K562 (cell line): ENCODE data around the gene EGF. TPM values are rescaled to one million over a fixed set of nuclear protein-coding genes. Genes with fewer than 3 reads are reported as not detected.

Experiments used
- ATAC-seq: fragments of 200-7000 bp; cut with Tn5 transposase; 3 replicates; pipeline ENCODE4 v1.9.1; 2020; ENCODE audit warnings: moderate library complexity
- BruUV-seq: library from RNA; stranded (reverse); fragments of 400-500 nt; replicated peaks from 2 replicates; lab custom pipeline; 2021; lab: Mats Ljungman, UMichigan
- CTCF ChIA-PET: fragments of 300-600 bp; formaldehyde crosslinking; extraction: SDS; loops from one replicate; lab custom pipeline; 2021; ENCODE audit warnings: low intra/inter-chr PET ratio; lab: Yijun Ruan, JAX
- POLR2A ChIA-PET: fragments of 300-600, 350-650 bp; sonication (Branson Sonifier 250); formaldehyde crosslinking; extraction: SDS; loops from one replicate; lab custom pipeline; 2021; ENCODE audit warnings: antibody characterized with exemption, inconsistent platforms; lab: Yijun Ruan, JAX
- DNase-seq, 4 experiments: peaks; one replicate each; pipeline versions ENCODE4 v3.0.0 to v3.0.0-alpha.2; 2011 to 2018; ENCODE audit warnings: low spot score in 3 of 4, mixed read lengths in 3 of 4; ENCODE audit errors: extremely low read depth in 1 of 4
- FAIRE-seq: peaks from 2 replicates; lab custom pipeline; 2011; peaks lifted over from hg19 to GRCh38; lab: Jason Lieb, UNC
- H2AFZ ChIP-seq: 2 replicates; pipeline ENCODE4 v1.6.0; 2011; ENCODE audit warnings: low read depth, low read length, control low read depth, inconsistent platforms
- H3K27ac ChIP-seq: fragments of 200-600 bp; 3 replicates; pipeline ENCODE4 v1.8.0; 2011; ENCODE audit warnings: low read depth, mild to moderate bottlenecking, control low read depth, inconsistent platforms, low read length, moderate library complexity, mixed read lengths; ENCODE audit errors: extremely low read depth
- H3K27me3 ChIP-seq, 2 experiments: fragments of 300-600 bp in 1 of 2; 2 replicates in 1 of 2; 3 replicates in 1 of 2; pipeline versions ENCODE4 v1.6.0 to v1.8.0; 2011; ENCODE audit warnings: inconsistent platforms in 2 of 2, low read length in 2 of 2, mild to moderate bottlenecking in 1 of 2, mixed read lengths in 1 of 2, moderate library complexity in 1 of 2; ENCODE audit not compliant: control insufficient read depth in 2 of 2, insufficient read depth in 2 of 2
- H3K36me3 ChIP-seq: fragments of 300-600 bp; 3 replicates; pipeline ENCODE4 v1.8.0; 2011; ENCODE audit warnings: mild to moderate bottlenecking, low read length, inconsistent platforms; ENCODE audit not compliant: control insufficient read depth, insufficient read depth
- H3K4me1 ChIP-seq, 2 experiments: fragments of 200-600 bp in 1 of 2; replicated peaks in 1 of 2; 2 replicates in 1 of 2; 3 replicates in 1 of 2; pipeline versions ENCODE4 v1.5.1 to v1.8.0; 2011; ENCODE audit warnings: inconsistent platforms in 2 of 2, low read length in 2 of 2, mild to moderate bottlenecking in 1 of 2, mixed read lengths in 1 of 2, moderate library complexity in 1 of 2; ENCODE audit not compliant: control insufficient read depth in 2 of 2, insufficient read depth in 2 of 2
- H3K4me2 ChIP-seq: 2 replicates; pipeline ENCODE4 v1.6.1; 2011; ENCODE audit warnings: low read length, control low read depth, inconsistent platforms, mixed read lengths; ENCODE audit not compliant: insufficient read depth
- H3K4me3 ChIP-seq: fragments of 200-600 bp; sonication (generic), shearing (Covaris generic); 2 replicates; pipeline ENCODE4 v1.5.1; 2016; ENCODE audit warnings: control low read depth, inconsistent platforms
- H3K79me2 ChIP-seq: fragments of 200-600 bp; 3 replicates; pipeline ENCODE4 v1.8.0; 2011; ENCODE audit warnings: low read length, inconsistent platforms; ENCODE audit not compliant: control insufficient read depth, insufficient read depth
- H3K9ac ChIP-seq, 2 experiments: 2 replicates each; pipeline versions ENCODE4 v1.6.0 to v1.6.1; 2011; ENCODE audit warnings: low read depth in 2 of 2, low read length in 2 of 2, control low read depth in 1 of 2, inconsistent platforms in 1 of 2, mild to moderate bottlenecking in 1 of 2, mixed read lengths in 1 of 2; ENCODE audit not compliant: insufficient read depth in 1 of 2
- H3K9me1 ChIP-seq: one replicate; pipeline ENCODE4 v1.6.0; 2011; ENCODE audit warnings: inconsistent platforms, mild to moderate bottlenecking, low read length, moderate library complexity; ENCODE audit not compliant: control insufficient read depth, insufficient read depth
- H3K9me3 ChIP-seq: replicated peaks from 2 replicates; pipeline ENCODE4 v1.5.1; 2011; ENCODE audit warnings: low read depth, low read length, inconsistent platforms; ENCODE audit not compliant: control insufficient read depth, insufficient read depth
- H4K20me1 ChIP-seq: replicated peaks from 2 replicates; pipeline ENCODE4 v1.6.1; 2011; ENCODE audit warnings: low read length, inconsistent platforms, mixed read lengths; ENCODE audit not compliant: control insufficient read depth, insufficient read depth
- BACH1 ChIP-seq: fragments of 200-800 bp; sonication (Bioruptor generic); IDR thresholded peaks from 2 replicates; pipeline ENCODE4 v1.6.1; 2016; ENCODE audit warnings: missing genetic modification characterization, missing compliant biosample characterization
- GABPA ChIP-seq: fragments of 200-800 bp; sonication (Bioruptor generic); conservative IDR thresholded peaks from 2 replicates; pipeline ENCODE4 v1.6.1; 2016; ENCODE audit warnings: low read depth, missing genetic modification characterization, missing compliant biosample characterization
- HBP1 ChIP-seq: fragments of 450-650 bp; formaldehyde crosslinking; IDR thresholded peaks from 2 replicates; pipeline ENCODE4 v1.4.0; 2022; ENCODE audit warnings: missing genetic modification characterization
- KLF6 ChIP-seq: fragments of 250-450 bp; sonication (Bioruptor Pico); IDR thresholded peaks from 2 replicates; pipeline ENCODE4 v1.4.0; 2020; ENCODE audit warnings: mild to moderate bottlenecking, moderate library complexity, borderline replicate concordance
- L3MBTL2 ChIP-seq: fragments of 450-650 bp; IDR thresholded peaks from 2 replicates; pipeline ENCODE4 v1.6.1; 2016; ENCODE audit warnings: mild to moderate bottlenecking, moderate library complexity
- MBD2 ChIP-seq: sonication (generic); IDR thresholded peaks from 2 replicates; pipeline ENCODE4 v1.6.1; 2016; ENCODE audit warnings: low read depth, borderline replicate concordance
- NR2C1 ChIP-seq, 2 experiments: fragments of 450-650 bp; IDR thresholded peaks; 2 replicates each; pipeline ENCODE4 v1.6.1; 2017; ENCODE audit warnings: mild to moderate bottlenecking in 2 of 2, antibody characterized with exemption in 1 of 2, inconsistent platforms in 1 of 2, missing compliant biosample characterization in 1 of 2, missing genetic modification characterization in 1 of 2
- VEZF1 ChIP-seq: fragments of 200-800 bp; sonication (Bioruptor generic); IDR thresholded peaks from 2 replicates; pipeline ENCODE4 v1.6.1; 2017; ENCODE audit warnings: missing genetic modification characterization, missing compliant biosample characterization
- ZFX ChIP-seq: sonication (generic); formaldehyde crosslinking; IDR thresholded peaks from 2 replicates; pipeline ENCODE4 v1.8.0; 2022; ENCODE audit warnings: mild to moderate bottlenecking, missing genetic modification reagents, moderate library complexity
- ZNF77 ChIP-seq: fragments of 250-450 bp; sonication (Bioruptor Pico); IDR thresholded peaks from 2 replicates; pipeline ENCODE4 v1.5.0; 2020
- WGBS: fragments of 100-300 bp; shearing (Covaris generic); methylation state at CpG from one replicate; pipeline ENCODE4 v1.1.6; 2016; ENCODE audit warnings: low coverage, mixed read lengths; ENCODE audit not compliant: insufficient coverage; ENCODE audit errors: missing lambda C conversion rate; 5-methylcytosine and 5-hydroxymethylcytosine counted together
- in situ Hi-C: fragments of 300-500 bp; cut with MboI; formaldehyde crosslinking; loops from 4 replicates; pipeline ENCODE4 v1.15.0; 2018; ENCODE audit warnings: inconsistent platforms, mixed read lengths
- intact Hi-C: fragments of 100-400 bp; cut with micrococcal nuclease; formaldehyde crosslinking; loops from 2 replicates; pipeline ENCODE4 v1.14.2; 2022
- polyA plus RNA-seq, 8 experiments: library from polyadenylated mRNA; depleted of rRNA in 4 of 8; stranded (reverse) in 5 of 8; unstranded in 3 of 8; fragments of >200 nt; fragmentation: Nextera tagmentation in 2 of 8; fragmentation: Illumina TruSeq in 1 of 8; extraction: Ambion mirVana in 2 of 8; extraction: Trizol in 1 of 8; gene quantifications; 2 replicates each; pipeline versions ENCODE4 v1.2.1 to v1.2.3, GENCODE V29; 2011 to 2014; ENCODE audit warnings: inconsistent platforms in 1 of 8, missing spikeins in 1 of 8
- total RNA-seq, 7 experiments: library from RNA; depleted of rRNA in 6 of 7; stranded (reverse); fragments of >200 nt in 6 of 7; fragmentation: Illumina TruSeq in 2 of 7; extraction: Trizol in 2 of 7; gene quantifications; 2 replicates each; pipeline versions ENCODE4 v1.2.1 to v1.2.3, GENCODE V29; 2011 to 2021; ENCODE audit warnings: low replicate concordance in 1 of 7
- TF ChIP-seq, protein P1 (sequence below): fragments of 250-450 bp; sonication (Bioruptor Pico); IDR thresholded peaks from 2 replicates; pipeline ENCODE4 v1.5.0; 2021

EGF gene
- total and polyA plus RNA-seq, 9 of the 15 experiments (the other 6 are each of a cell fraction or from before 2014, with no cell fraction given), result 0.32 to 3.1 (median 1.3) TPM

DNA sequence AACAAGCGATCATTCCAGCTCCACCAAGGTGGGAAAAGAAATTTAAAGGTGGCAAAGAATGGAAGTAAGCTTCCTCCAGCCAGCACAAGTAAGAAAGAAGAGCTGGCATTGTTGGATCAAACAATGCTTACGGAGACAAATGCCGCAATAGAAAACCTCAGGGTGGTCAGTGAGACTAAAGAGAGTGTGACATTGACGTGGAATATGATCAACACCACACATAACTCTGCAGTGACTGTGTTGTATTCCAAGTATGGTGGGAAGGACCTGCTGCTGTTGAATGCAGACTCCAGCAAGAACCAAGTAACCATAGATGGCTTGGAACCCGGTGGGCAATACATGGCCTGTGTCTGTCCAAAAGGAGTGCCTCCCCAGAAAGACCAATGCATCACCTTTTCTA, 42.6 kb upstream of the EGF start:
- no TSS peak for BruUV-seq
- WGBS, result 7% methylated on average over 5 of the region's 5 CpGs
- intact Hi-C loops, result no loop called here
- ATAC-seq, result no peak
- Histone ChIP-seq H4K20me1 (no peaks in the 10 kb centered on the region), H3K4me1 (peaks cover 0 to 12% of the 10 kb centered on the region in 2 experiments; a peak in 2 of 5 replicates), H3K9me3 (no peaks in the 10 kb centered on the region), H3K27me3 (no peaks in the 10 kb centered on the region), H3K4me3 (no peak overlapping the region), H3K9ac (no peak overlapping the region), H3K36me3 (no peaks in the 10 kb centered on the region), H2AFZ (no peak overlapping the region), H3K9me1 (no peaks in the 10 kb centered on the region), H3K4me2 (no peak overlapping the region), H3K79me2 (no peaks in the 10 kb centered on the region), H3K27ac (no peak overlapping the region)
- no peak for FAIRE-seq
- TF ChIP-seq MBD2, result no peak
- DNase-seq, result no peak
- in situ Hi-C loops, result no loop called here
- ChIA-PET CTCF (no interaction called here), POLR2A (interaction anchor here (0.8 kb wide), 1 partner anchor 9 kb away, joined by 3 read pairs; no protein-coding TSS in a partner anchor)

- Histone ChIP-seq H2AFZ (no peak overlapping the region), H3K4me3 (no peak overlapping the region), H3K36me3 (no peaks in the 10 kb centered on the region), H3K9me3 (no peaks in the 10 kb centered on the region), H4K20me1 (no peaks in the 10 kb centered on the region), H3K4me1 (peaks cover 0 to 12% of the 10 kb centered on the region in 2 experiments; a peak in 2 of 5 replicates), H3K27ac (no peak overlapping the region), H3K9me1 (no peaks in the 10 kb centered on the region), H3K9ac (no peak overlapping the region), H3K79me2 (no peaks in the 10 kb centered on the region), H3K4me2 (no peak overlapping the region), H3K27me3 (no peaks in the 10 kb centered on the region)
- in situ Hi-C loops (no loop called here), intact Hi-C loops (no loop called here)
- ChIA-PET POLR2A (interaction anchor here (0.5 kb wide), 1 partner anchor 437 kb away, joined by 3 read pairs; no protein-coding TSS in a partner anchor), CTCF (interaction anchor here (0.9 kb wide), 1 partner anchor 450 kb away, joined by 3 read pairs; no protein-coding TSS in a partner anchor)
- no TSS peak for BruUV-seq
- DNase-seq (no peak), FAIRE-seq (peak; percentile 42), ATAC-seq (no peak)
- WGBS, result 27% methylated on average over 2 of the region's 2 CpGs
- peak; percentile 46; the same call in 1 of the 2 replicates for TF ChIP-seq GABPA
- 0 out of 2 replicates have a peak, but pooled peaks have one; percentile 36 for TF ChIP-seq HBP1 (CRISPR knock-in tag)
- TF ChIP-seq ZFX (CRISPR knock-in tag), result no peak
- no peak for TF ChIP-seq ZNF77 (CRISPR knock-in tag)
- peak; percentile 29; the same call in 1 of the 2 replicates for TF ChIP-seq L3MBTL2
- TF ChIP-seq, protein P1, sequence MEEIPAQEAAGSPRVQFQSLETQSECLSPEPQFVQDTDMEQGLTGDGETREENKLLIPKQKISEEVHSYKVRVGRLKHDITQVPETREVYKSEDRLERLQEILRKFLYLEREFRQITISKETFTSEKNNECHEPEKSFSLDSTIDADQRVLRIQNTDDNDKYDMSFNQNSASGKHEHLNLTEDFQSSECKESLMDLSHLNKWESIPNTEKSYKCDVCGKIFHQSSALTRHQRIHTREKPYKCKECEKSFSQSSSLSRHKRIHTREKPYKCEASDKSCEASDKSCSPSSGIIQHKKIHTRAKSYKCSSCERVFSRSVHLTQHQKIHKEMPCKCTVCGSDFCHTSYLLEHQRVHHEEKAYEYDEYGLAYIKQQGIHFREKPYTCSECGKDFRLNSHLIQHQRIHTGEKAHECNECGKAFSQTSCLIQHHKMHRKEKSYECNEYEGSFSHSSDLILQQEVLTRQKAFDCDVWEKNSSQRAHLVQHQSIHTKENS (CRISPR knock-in tag), result no peak
- 0 out of 2 replicates have a peak, but pooled peaks have one; percentile 33 for TF ChIP-seq BACH1 (tag)
- no peak for TF ChIP-seq NR2C1 (IDR thresholded peaks at IDR 0.05)
- peak; percentile 38; the same call in 1 of the 2 replicates for TF ChIP-seq NR2C1 (tag; IDR thresholded peaks at IDR 0.05)
- TF ChIP-seq VEZF1 (CRISPR knock-in tag), result 0 out of 2 replicates have a peak, but pooled peaks have one; percentile 13
- TF ChIP-seq KLF6, result peak; percentile 43; the same call in 1 of the 2 replicates
These were observed 40.6 kb upstream of the EGF start for GRCh38 chr4:109872065-109872464.
